GM12801 (cell line): ENCODE results near the gene RBPMS2.

ENCODE experiments used
- CTCF ChIP-seq: IDR thresholded peaks from one replicate; pipeline ENCODE4 v1.5.1; 2011; ENCODE audit warnings: control low read depth; ENCODE audit not compliant: insufficient read length; ENCODE audit errors: extremely low read depth

Gene RBPMS2

DNA sequence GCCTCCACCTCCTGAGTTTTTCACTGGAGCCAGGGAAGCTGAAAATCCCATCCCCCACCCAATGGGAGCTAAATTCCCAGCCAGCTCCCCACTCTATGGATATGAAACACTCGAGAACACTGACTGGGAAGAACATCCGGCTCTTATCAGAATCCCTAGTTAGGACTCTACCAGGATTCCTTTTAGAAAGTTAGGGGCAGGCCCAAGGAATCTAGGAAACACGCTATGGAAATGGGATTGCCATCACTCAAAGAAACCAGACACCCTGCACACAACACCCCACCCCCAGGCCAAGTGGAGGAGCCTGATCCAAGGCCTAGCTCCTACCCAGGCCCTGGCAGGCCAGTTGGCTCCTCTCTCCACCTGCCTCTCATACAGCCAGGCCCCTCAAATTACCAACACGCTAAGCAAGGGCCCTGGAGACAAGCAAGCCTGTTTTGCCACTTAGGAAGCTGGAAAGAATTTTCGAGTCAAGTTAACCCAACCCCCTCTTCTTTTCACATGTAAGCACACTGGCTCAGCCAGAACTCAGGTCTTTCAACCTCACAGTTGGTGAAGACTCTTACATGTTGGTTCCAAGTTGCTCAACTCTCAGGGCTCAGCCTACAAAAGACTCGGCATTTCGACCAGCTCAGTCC is 75.5 kb downstream of the RBPMS2 start:
- no peak for TF ChIP-seq CTCF

DNA sequence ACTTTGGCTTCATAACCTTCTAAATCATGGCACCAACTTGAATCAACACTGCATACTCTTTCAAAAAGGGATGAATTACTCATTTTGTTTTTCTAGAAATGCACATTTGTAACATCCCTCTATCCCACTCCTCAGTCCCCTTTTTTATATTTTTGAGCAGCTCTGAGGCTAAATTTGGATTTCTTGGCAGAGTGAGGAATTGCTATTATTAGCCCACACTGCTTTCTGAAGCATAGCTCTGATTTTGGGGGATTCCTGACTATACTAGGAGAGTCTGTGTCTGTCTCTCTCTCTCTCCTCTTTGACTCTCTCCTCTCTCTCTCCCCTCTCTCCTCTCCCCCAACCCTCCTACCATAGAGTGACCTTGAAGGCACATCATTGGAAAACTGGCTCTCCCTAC is 76.6 kb downstream of the RBPMS2 start:
- TF ChIP-seq CTCF, result no peak

DNA sequence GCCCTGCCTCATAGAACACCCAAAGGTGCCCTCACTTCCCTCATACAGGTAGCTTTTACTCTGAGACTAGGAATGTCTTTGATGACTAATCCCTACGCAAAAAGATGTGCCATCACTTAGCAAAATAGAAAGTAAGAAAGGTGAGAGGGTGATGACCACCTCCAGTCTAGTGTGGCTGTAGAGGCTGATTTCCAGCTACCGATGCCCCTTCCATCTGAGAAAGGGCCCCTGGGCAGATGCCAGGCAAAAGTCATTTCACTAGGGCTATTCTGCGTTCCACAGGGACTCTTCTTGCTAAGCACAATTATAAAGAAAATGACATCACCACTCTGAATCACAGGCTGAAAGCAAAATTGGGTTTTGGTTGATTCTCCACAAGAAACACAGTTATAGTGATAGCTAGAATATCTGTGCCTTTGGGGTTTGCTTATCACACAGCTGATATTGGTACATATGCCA is 77.4 kb downstream of the RBPMS2 start:
- TF ChIP-seq CTCF, result no peak

DNA sequence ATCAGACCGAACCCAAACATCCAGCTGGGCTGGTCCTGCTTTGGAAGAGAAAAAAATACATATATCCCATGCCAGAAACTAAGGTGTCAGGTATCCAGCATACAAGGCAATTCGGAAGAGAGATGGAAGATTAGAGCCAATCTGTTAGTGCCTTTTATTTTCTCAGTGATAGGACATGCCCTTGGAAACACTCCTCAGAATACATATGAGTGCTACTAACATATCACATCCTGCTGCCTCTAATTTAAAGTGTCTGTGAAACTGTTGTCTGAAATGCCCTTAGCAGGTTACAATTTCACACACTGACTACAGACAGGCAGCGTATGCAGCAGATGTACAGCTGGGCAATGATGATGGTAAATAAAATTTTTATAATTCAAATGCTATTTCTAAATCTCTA is 78.9 kb downstream of the RBPMS2 start:
- no peak for TF ChIP-seq CTCF

- no peak for TF ChIP-seq CTCF
Observed at GRCh38 chr15:64695561-64695992, 79.8 kb downstream of the RBPMS2 start.

DNA sequence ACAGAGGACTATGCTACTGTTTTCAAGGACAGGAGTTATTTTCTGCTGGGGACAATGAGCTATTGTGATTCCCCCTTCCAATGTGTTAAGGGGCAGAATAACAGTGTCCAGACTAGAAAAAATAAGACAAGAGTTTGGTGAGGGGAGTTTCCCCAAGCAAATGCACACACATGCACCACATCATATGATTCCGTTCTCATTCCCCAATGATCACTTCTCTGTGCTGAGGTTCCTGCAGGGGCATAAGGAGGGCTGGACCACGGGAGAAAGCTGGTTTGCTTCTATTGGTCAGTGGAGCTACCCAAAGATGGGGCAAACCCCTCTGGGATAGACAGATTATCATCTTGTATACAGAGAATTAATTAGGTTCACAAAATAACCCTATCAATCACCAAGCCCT is 80.6 kb downstream of the RBPMS2 start:
- TF ChIP-seq CTCF, result no peak

- no peak for TF ChIP-seq CTCF
Observed at GRCh38 chr15:64693134-64693533, 82.3 kb downstream of the RBPMS2 start.
